ENCODE data around the gene DIP2C. TPM values are rescaled to one million over a fixed set of nuclear protein-coding genes. Genes with fewer than 3 reads are reported as not detected.
"Not testable (repeated sequence)": the region's sequence is repeated elsewhere in the genome, so short reads cannot be mapped to it uniquely, and the experiment has no call there.

DIP2C gene
- total RNA-seq, 6 experiments from 2014 or later = 23.2 to 28.9 (median 26.3) TPM

GRCh38 chr10:596725-597345, 92.6 kb downstream of the DIP2C start:
- DNase-seq = no peak
- H3K9me3 Mint-ChIP-seq = no peaks in the 10 kb centered on the region
- no peaks in the 10 kb centered on the region for H3K36me3 Mint-ChIP-seq (ENCODE audit: low read depth)
- no peak overlapping the region for H3K4me3 Mint-ChIP-seq
- no peak for TF ChIP-seq CTCF (IDR thresholded peaks at IDR 0.05)
- peak overlapping the region; percentile 99; the same call in 1 of the 2 replicates for H3K27ac Mint-ChIP-seq
- H3K27me3 Mint-ChIP-seq (ENCODE audit: insufficient read depth) = peaks cover 3% of the 10 kb centered on the region; the same call in 1 of the 2 replicates
- H3K4me1 Mint-ChIP-seq (ENCODE audit: low read depth) = peaks cover 52% of the 10 kb centered on the region

- H3K4me3 Mint-ChIP-seq; DNase-seq; H3K27ac Mint-ChIP-seq; H3K27me3 Mint-ChIP-seq (ENCODE audit: insufficient read depth); H3K36me3 Mint-ChIP-seq (ENCODE audit: low read depth); H3K9me3 Mint-ChIP-seq: not testable (repeated sequence)
- H3K4me1 Mint-ChIP-seq (ENCODE audit: low read depth) = peaks cover 45% of the 10 kb centered on the region
Measured at GRCh38 chr10:596131-596530, 93.3 kb downstream of the DIP2C start.

- Mint-ChIP-seq H3K27ac (no peak overlapping the region; the same call in 1 of the 2 replicates), H3K9me3 (no peaks in the 10 kb centered on the region), H3K36me3 (ENCODE audit: low read depth) (no peaks in the 10 kb centered on the region), H3K27me3 (ENCODE audit: insufficient read depth) (peaks cover 1% of the 10 kb centered on the region; the same call in 1 of the 2 replicates), H3K4me1 (ENCODE audit: low read depth) (peaks cover 38% of the 10 kb centered on the region), H3K4me3 (no peak overlapping the region)
- TF ChIP-seq CTCF (IDR thresholded peaks at IDR 0.05) = no peak
- DNase-seq = no peak
Measured at GRCh38 chr10:595473-595872, 94.0 kb downstream of the DIP2C start.

- Mint-ChIP-seq H3K27me3 (ENCODE audit: insufficient read depth) (peaks cover 1% of the 10 kb centered on the region), H3K4me1 (ENCODE audit: low read depth) (peaks cover 38% of the 10 kb centered on the region), H3K36me3 (ENCODE audit: low read depth) (0 out of 2 replicates have a peak, but pooled peaks cover 4% of the 10 kb centered on the region), H3K4me3 (no peak overlapping the region), H3K27ac (no peak overlapping the region), H3K9me3 (no peaks in the 10 kb centered on the region)
- TF ChIP-seq CTCF (IDR thresholded peaks at IDR 0.05) = no peak
- no peak for DNase-seq
Measured at GRCh38 chr10:594584-595270, 94.7 kb downstream of the DIP2C start.

- no peak for DNase-seq
Measured at GRCh38 chr10:593901-594457, 95.5 kb downstream of the DIP2C start.

More at GRCh38 chr10:593901-594457, 95.5 kb downstream of the DIP2C start:
- Mint-ChIP-seq H3K4me3 (no peak overlapping the region), H3K27me3 (ENCODE audit: insufficient read depth) (peaks cover 1% of the 10 kb centered on the region), H3K9me3 (no peaks in the 10 kb centered on the region), H3K36me3 (ENCODE audit: low read depth) (0 out of 2 replicates have a peak, but pooled peaks cover 4% of the 10 kb centered on the region), H3K27ac (no peak overlapping the region), H3K4me1 (ENCODE audit: low read depth) (peaks cover 38% of the 10 kb centered on the region)
- no peak for TF ChIP-seq CTCF (IDR thresholded peaks at IDR 0.05)

Measured in HFFc6 (cell line).